IMR-90 (cell line): ENCODE data around the gene UGT1A4. TPM values are rescaled to one million over a fixed set of nuclear protein-coding genes. Genes with fewer than 3 reads are reported as not detected.

Experiments
- ATAC-seq: fragments of 200-7000 bp; cut with Tn5 transposase; 2 replicates; pipeline ENCODE4 v1.9.1; 2020; ENCODE audit warnings: low read depth, mild to moderate bottlenecking, moderate library complexity
- BruUV-seq: library from RNA; stranded (reverse); fragments of 400-500 nt; replicated peaks from 2 replicates; lab custom pipeline; 2021; lab: Mats Ljungman, UMichigan
- CTCF ChIA-PET: fragments of 300-600 bp; formaldehyde crosslinking; extraction: SDS; loops from one replicate; lab custom pipeline; 2021; ENCODE audit warnings: antibody characterized with exemption; lab: Yijun Ruan, JAX
- POLR2A ChIA-PET: fragments of 300-600 bp; sonication (Branson Sonifier 250); formaldehyde crosslinking; loops from one replicate; lab custom pipeline; 2022; ENCODE audit warnings: antibody characterized with exemption; ENCODE audit not compliant: unreplicated experiment; lab: Charles Lee
- DNase-seq: peaks from one replicate; pipeline ENCODE4 v3.0.0; 2013
- H2AFZ ChIP-seq: replicated peaks from 2 replicates; pipeline ENCODE3; 2013; ENCODE audit warnings: low read length, mild to moderate bottlenecking; ENCODE audit not compliant: poor library complexity
- H2AK5ac ChIP-seq: 2 replicates; pipeline ENCODE4 v1.6.1; 2013; ENCODE audit warnings: low read depth, low read length, inconsistent platforms
- H2AK9ac ChIP-seq: replicated peaks from 2 replicates; pipeline ENCODE3; 2013; ENCODE audit warnings: mild to moderate bottlenecking, low read depth, low read length, moderate library complexity; ENCODE audit not compliant: poor library complexity
- H2BK120ac ChIP-seq: 2 replicates; pipeline ENCODE4 v1.6.1; 2013; ENCODE audit warnings: low read depth, low read length, inconsistent platforms
- H2BK15ac ChIP-seq: 3 replicates; pipeline ENCODE4 v1.6.1; 2013; ENCODE audit warnings: low read depth, low read length, inconsistent platforms
- H2BK20ac ChIP-seq: 2 replicates; pipeline ENCODE4 v1.6.1; 2013; ENCODE audit warnings: low read depth, mild to moderate bottlenecking, inconsistent platforms, low read length, moderate library complexity
- H2BK5ac ChIP-seq: 2 replicates; pipeline ENCODE4 v1.6.1; 2013; ENCODE audit warnings: mild to moderate bottlenecking, low read depth, low read length, inconsistent platforms; ENCODE audit not compliant: poor library complexity, severe bottlenecking
- H3K14ac ChIP-seq: replicated peaks from 2 replicates; pipeline ENCODE4 v1.6.1; 2013; ENCODE audit warnings: low read depth, low read length, inconsistent platforms
- H3K18ac ChIP-seq: 2 replicates; pipeline ENCODE4 v1.6.1; 2013; ENCODE audit warnings: low read depth, low read length, control low read depth
- H3K23ac ChIP-seq: 2 replicates; pipeline ENCODE4 v1.6.1; 2013; ENCODE audit warnings: low read depth, low read length, inconsistent platforms
- H3K27ac ChIP-seq: 2 replicates; pipeline ENCODE4 v1.5.1; 2013; ENCODE audit warnings: mild to moderate bottlenecking, control low read depth, low read length; ENCODE audit not compliant: insufficient read depth
- H3K27me3 ChIP-seq: 2 replicates; pipeline ENCODE4 v1.6.1; 2013; ENCODE audit warnings: low read length; ENCODE audit not compliant: control insufficient read depth, insufficient read depth
- H3K36me3 ChIP-seq: 2 replicates; pipeline ENCODE4 v1.6.1; 2013; ENCODE audit warnings: low read length, mixed read lengths; ENCODE audit not compliant: control insufficient read depth, insufficient read depth
- H3K4ac ChIP-seq: 2 replicates; pipeline ENCODE4 v1.6.1; 2013; ENCODE audit warnings: low read depth, low read length, inconsistent platforms
- H3K4me1 ChIP-seq: 2 replicates; pipeline ENCODE4 v1.6.1; 2013; ENCODE audit warnings: low read length, mixed read lengths; ENCODE audit not compliant: control insufficient read depth, insufficient read depth
- H3K4me2 ChIP-seq: 2 replicates; pipeline ENCODE4 v1.6.1; 2013; ENCODE audit warnings: low read depth, mild to moderate bottlenecking, control low read depth, low read length, moderate library complexity
- H3K4me3 ChIP-seq: 2 replicates; pipeline ENCODE4 v1.5.1; 2013; ENCODE audit warnings: low read depth, mild to moderate bottlenecking, control low read depth, low read length, moderate library complexity; ENCODE audit not compliant: insufficient read depth
- H3K56ac ChIP-seq: 2 replicates; pipeline ENCODE4 v1.6.1; 2013; ENCODE audit warnings: low read length, inconsistent platforms; ENCODE audit not compliant: insufficient read depth; ENCODE audit errors: extremely low read depth
- H3K79me1 ChIP-seq, 2 experiments: 2 replicates each; pipeline ENCODE4 v1.6.1; 2013; ENCODE audit warnings: low read length in 2 of 2, inconsistent platforms in 1 of 2, low read depth in 1 of 2
- H3K9ac ChIP-seq: 2 replicates; pipeline ENCODE4 v1.6.1; 2013; ENCODE audit warnings: low read depth, low read length, control low read depth
- H3K9me1 ChIP-seq: 2 replicates; pipeline ENCODE4 v1.6.1; 2013; ENCODE audit warnings: low read length, inconsistent platforms; ENCODE audit not compliant: insufficient read depth
- H3K9me3 ChIP-seq: 2 replicates; pipeline ENCODE4 v1.6.1; 2013; ENCODE audit warnings: low read length; ENCODE audit not compliant: control insufficient read depth, insufficient read depth
- H4K20me1 ChIP-seq: 2 replicates; pipeline ENCODE4 v1.6.1; 2013; ENCODE audit warnings: low read length, inconsistent platforms; ENCODE audit not compliant: insufficient read depth
- H4K5ac ChIP-seq: 2 replicates; pipeline ENCODE4 v1.6.1; 2013; ENCODE audit warnings: mild to moderate bottlenecking, low read depth, low read length, control low read depth
- H4K8ac ChIP-seq, 2 experiments: 2 replicates each; pipeline ENCODE4 v1.6.1; 2013; ENCODE audit warnings: low read depth in 2 of 2, low read length in 2 of 2, control low read depth in 1 of 2, inconsistent platforms in 1 of 2
- H4K91ac ChIP-seq: 2 replicates; pipeline ENCODE4 v1.6.1; 2013; ENCODE audit warnings: low read depth, low read length, inconsistent platforms; ENCODE audit not compliant: insufficient read depth
- CTCF ChIP-seq: conservative IDR thresholded peaks from 2 replicates; pipeline ENCODE4 v1.5.1; 2012; ENCODE audit warnings: mild to moderate bottlenecking, low read depth, low read length, improper control_type of control experiment
- WGBS, 2 experiments: methylation state at CpG; one replicate each; pipeline versions ENCODE4 v1.1.5 to v1.1.7; 2013; ENCODE audit warnings: missing lambda C conversion rate in 2 of 2; ENCODE audit not compliant: insufficient read length in 1 of 2; ENCODE audit errors: extremely low coverage in 2 of 2; 5-methylcytosine and 5-hydroxymethylcytosine counted together
- dilution Hi-C: fragments of 300-500 bp; cut with HindIII; formaldehyde crosslinking; loops from one replicate; pipeline ENCODE4 v1.14.3; 2018; ENCODE audit warnings: low sequenced_read_pairs; ENCODE audit not compliant: unreplicated experiment
- in situ Hi-C: fragments of 300-500 bp; cut with MboI; formaldehyde crosslinking; loops from 3 replicates; pipeline ENCODE4 v1.14.3; 2019; ENCODE audit warnings: low sequenced_read_pairs, inconsistent platforms, mixed read lengths
- intact Hi-C: fragments of 100-400 bp; cut with micrococcal nuclease; formaldehyde crosslinking; loops from 2 replicates; pipeline ENCODE4 v1.10.0; 2022
- polyA plus RNA-seq, 3 experiments: library from polyadenylated mRNA; depleted of rRNA; stranded (reverse); fragments of >200 nt; gene quantifications; 2 replicates each; pipeline ENCODE4 v1.2.3, GENCODE V29; 2012; ENCODE audit warnings: low replicate concordance in 1 of 3
- total RNA-seq: library from RNA; depleted of rRNA; stranded (reverse); fragments of >200 nt; gene quantifications from 2 replicates; pipeline ENCODE4 v1.2.3, GENCODE V29; 2012
- TF ChIP-seq, protein P1 (sequence below): fragments of 150-350 bp; IDR thresholded peaks from 2 replicates; pipeline ENCODE4 v1.6.1; 2016; ENCODE audit warnings: low read depth, mild to moderate bottlenecking, low read length, moderate library complexity, borderline replicate concordance

UGT1A4 gene
- total and polyA plus RNA-seq, 2 of the 4 experiments (the other 2 are of a cell fraction), result not detected

GRCh38 chr2:233796254-233796653, 77.7 kb downstream of the UGT1A4 start:
- intact Hi-C loops (no loop called here), in situ Hi-C loops (no loop called here), dilution Hi-C loops (no loop called here)
- no TSS peak for BruUV-seq
- Histone ChIP-seq H3K79me1 (no peaks in the 10 kb centered on the region), H3K14ac (no peak overlapping the region), H3K4me2 (no peak overlapping the region), H3K27ac (no peak overlapping the region), H2BK15ac (no peak overlapping the region), H3K36me3 (no peaks in the 10 kb centered on the region), H3K56ac (no peak overlapping the region), H3K4me3 (no peak overlapping the region), H4K5ac (no peak overlapping the region), H2AFZ (no peak overlapping the region), H3K18ac (no peak overlapping the region), H3K23ac (no peak overlapping the region), H3K4ac (no peak overlapping the region), H4K91ac (no peak overlapping the region), H2AK9ac (no peak overlapping the region), H2BK5ac (no peak overlapping the region), H3K9ac (no peak overlapping the region), H3K4me1 (no peaks in the 10 kb centered on the region), H2BK20ac (no peak overlapping the region), H4K20me1 (no peaks in the 10 kb centered on the region), H3K9me1 (no peaks in the 10 kb centered on the region), H2AK5ac (no peak overlapping the region), H2BK120ac (no peak overlapping the region), H3K27me3 (peaks cover 6% of the 10 kb centered on the region), H4K8ac (no peak overlapping the region), H3K9me3 (no peaks in the 10 kb centered on the region; the same call in 1 of the 2 replicates)
- ChIA-PET POLR2A (no interaction called here), CTCF (no interaction called here)
- TF ChIP-seq, protein P1, sequence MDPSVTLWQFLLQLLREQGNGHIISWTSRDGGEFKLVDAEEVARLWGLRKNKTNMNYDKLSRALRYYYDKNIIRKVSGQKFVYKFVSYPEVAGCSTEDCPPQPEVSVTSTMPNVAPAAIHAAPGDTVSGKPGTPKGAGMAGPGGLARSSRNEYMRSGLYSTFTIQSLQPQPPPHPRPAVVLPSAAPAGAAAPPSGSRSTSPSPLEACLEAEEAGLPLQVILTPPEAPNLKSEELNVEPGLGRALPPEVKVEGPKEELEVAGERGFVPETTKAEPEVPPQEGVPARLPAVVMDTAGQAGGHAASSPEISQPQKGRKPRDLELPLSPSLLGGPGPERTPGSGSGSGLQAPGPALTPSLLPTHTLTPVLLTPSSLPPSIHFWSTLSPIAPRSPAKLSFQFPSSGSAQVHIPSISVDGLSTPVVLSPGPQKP, result no peak
- TF ChIP-seq CTCF, result no peak
- WGBS, 2 experiments, result 50% methylated on average over 2 of the region's 9 CpGs; no CpG with 5 or more reads in 1 of the 2 experiments
- DNase-seq, result no peak
- no peak for ATAC-seq
